ENCODE measurements around the gene PHPT1.
A peak's percentile ranks its signal among the peaks of the same experiment; 100 is the strongest.
"Not testable (repeated sequence)": the region's sequence is repeated elsewhere in the genome, so short reads cannot be mapped to it uniquely, and the experiment has no call there.

Gene PHPT1

DNA sequence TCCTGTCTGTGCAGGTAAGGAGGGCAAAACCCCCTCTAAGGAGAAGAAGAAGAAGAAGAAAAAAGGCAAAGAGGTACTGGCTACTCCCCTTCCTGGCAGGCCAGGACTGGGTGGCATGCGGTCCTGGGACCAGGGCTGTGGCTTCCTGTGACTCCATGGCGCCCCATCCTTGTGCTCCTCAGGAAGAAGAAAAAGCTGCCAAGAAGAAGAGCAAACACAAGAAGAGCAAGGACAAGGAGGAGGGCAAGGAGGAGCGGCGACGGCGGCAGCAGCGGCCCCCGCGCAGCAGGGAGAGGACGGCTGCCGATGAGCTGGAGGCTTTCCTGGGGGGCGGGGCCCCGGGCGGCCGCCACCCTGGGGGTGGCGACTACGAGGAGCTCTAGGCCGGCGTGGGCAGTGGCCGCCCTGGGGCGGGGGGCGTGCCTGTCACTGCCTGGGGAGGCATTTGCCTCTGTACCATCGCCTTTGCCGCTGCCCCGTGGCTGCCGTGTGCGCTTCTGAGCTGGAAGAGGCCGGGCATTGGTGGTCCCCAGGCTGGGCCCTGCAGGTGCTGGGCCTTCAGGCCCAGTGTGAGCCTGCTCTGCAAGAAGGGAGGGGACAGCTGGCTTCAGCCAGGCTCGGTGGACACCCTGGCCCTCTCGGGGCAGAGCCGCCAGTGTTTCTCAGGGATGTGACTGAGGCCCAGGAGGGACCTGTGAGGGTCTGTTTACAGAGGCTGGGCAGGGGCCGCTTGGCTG, 8.9 kb upstream of the PHPT1 start:
- Mint-ChIP-seq H3K27me3 (no peaks in the 10 kb centered on the region), H3K27ac (peak overlapping the region; percentile 54), H3K36me3 (peaks cover 3% of the 10 kb centered on the region), H3K9me3 (ENCODE audit: low read depth) (no peaks in the 10 kb centered on the region), H3K4me3 (no peak overlapping the region), H3K4me1 (ENCODE audit: low read depth) (peaks cover 12% of the 10 kb centered on the region)

DNA sequence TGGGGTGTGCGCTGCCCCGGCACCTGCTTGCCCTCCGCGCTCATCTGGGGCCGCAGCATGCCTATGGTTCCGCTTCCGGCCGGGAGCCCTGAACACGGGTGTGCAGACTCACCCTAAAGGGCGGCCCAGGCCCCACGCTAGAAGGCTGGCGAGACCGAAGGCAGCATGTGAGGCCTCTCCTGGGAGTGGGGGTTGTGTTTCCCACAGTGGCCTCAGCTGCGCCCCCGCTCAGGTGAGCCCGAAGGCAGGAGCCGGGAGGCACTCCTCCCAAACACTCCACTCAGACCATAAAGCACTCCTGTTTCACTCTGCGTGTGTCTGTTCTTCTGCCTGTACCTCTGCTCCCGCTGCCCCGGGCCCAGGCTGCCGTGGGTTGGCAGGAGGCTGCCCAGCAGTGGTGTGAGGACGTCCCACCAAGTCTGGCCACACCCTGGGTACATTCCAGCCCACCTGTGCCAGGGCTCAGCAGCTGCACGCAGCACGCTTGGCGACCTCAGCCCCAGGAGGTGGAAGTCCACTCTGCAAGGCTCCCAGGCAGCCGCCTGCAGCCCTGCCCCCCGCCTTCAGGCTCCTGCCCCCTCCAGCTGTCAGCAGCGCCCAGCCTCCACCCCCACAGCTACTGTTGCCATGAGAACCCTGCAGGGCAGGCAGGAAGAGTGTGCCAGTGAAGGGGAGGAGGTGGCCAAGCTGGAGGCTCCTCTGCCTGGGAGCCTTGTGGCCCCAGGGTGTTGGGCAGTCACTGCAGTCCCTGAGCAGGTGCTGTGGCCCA, 8.1 kb upstream of the PHPT1 start:
- Mint-ChIP-seq H3K36me3 (peaks cover 3% of the 10 kb centered on the region), H3K9me3 (ENCODE audit: low read depth) (no peaks in the 10 kb centered on the region), H3K4me3 (no peak overlapping the region), H3K27me3 (no peaks in the 10 kb centered on the region), H3K27ac (no peak overlapping the region), H3K4me1 (ENCODE audit: low read depth) (peaks cover 12% of the 10 kb centered on the region)

DNA sequence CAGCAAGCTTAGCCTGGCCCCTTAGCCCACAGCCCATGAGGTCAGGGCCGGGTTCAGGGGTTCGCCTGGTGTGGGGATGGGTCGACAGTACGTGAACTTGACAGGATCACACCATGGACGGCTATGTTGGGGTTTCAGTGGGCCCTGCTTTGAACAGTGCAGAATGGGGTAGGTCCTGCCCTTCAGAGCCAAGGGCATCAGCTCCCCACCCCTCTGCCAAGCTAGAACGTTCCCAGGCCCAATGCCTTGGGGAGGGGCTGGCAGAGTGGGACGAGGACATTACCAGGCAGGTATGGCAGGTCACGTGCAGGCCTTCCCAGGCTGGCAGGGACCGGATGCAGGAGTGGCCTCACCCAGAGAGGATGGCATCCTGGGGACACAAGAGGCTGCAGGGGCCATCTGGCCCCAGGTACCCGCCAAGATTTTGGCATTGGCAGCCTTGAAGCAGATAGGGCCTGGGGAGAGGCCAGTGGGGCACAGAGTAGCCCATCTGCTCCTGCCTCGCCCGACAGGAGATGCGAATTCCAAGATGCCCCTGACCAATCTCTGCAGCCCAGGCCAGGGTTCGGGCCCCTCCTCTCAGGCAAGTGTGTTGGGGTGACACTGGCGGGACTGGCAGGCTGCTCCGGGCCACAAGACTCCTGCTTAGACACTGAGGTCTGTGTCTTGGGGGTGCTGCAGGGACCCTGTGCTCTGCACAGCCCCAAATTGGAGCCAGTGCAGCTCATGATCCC, 7.4 kb upstream of the PHPT1 start:
- not testable (repeated sequence) for H3K36me3 Mint-ChIP-seq; H3K9me3 Mint-ChIP-seq (ENCODE audit: low read depth); H3K27me3 Mint-ChIP-seq; H3K27ac Mint-ChIP-seq
- H3K4me3 Mint-ChIP-seq = peak overlapping the region; percentile 75
- peaks cover 14% of the 10 kb centered on the region for H3K4me1 Mint-ChIP-seq (ENCODE audit: low read depth)

DNA sequence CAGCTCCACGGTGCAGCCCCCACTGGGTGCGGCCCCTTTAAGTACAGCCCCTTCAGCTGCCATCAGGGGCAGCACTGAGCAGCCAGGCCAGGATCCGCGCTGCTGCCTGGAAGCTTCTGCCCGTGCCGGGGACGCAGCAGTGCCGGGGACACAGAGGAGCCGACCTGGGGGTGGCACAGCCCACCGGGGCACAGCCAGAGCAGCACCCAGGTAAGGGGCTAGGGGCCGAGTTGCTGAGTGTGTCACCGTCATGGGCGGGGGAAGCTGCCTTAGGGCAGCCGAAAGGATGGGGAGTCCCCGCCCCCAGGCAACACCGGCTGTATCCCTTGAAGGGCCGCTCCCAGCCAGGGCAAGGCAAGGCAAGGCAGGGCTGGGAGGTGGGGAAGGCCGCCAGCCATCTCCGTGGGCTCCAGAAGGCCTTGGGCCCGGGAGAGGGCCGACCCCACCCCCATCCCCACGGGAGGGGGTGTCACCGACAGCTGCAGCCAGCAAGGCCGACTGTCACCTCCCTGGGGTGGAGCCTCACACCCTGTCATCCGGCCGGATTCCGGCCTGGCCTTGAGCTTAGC, 6.7 kb upstream of the PHPT1 start, which contains the start of gene AJM1:
AJM1 (plus strand) TSS at position 99 of the 569 bp plus-strand sequence. CDS start 1,937 bp downstream, outside the sequence.
- not testable (repeated sequence) for H3K27ac Mint-ChIP-seq; H3K36me3 Mint-ChIP-seq; H3K9me3 Mint-ChIP-seq (ENCODE audit: low read depth); H3K27me3 Mint-ChIP-seq
- H3K4me3 Mint-ChIP-seq = peak within 1 kb of the TSS; percentile 75
- peaks cover 14% of the 10 kb centered on the region for H3K4me1 Mint-ChIP-seq (ENCODE audit: low read depth)

DNA sequence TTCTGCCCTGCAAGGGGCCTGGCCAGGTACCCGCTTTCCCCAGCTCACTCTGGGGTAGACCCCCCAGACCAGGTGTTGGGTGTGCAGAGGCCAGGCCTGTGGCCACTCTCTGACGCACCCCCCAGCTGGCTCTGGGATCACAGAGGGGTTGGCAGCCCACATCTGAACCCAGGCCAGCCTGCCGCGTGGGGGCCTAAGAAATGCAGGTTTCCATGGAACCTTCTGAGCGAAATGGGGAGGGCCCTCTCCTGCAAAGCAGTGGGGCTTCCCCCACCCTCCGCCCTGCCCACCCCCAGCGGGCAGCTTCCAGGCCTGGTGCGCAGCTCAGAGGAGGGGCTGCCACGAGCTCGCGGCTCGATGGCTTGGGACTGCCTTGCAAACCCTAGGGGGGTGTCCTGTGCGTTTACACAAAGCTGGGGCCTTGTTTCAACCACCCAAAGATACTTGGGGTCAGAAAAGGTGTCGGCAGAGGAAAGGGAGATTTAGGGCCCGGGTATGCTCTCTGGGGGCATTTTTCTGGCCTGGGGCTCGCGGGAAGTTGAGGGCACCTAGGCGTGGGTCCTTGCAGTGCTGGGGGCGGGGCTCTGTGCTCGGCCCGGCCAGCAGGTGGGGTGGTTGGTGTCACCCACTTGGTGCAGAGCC, 5.9 kb upstream of the PHPT1 start:
- not testable (repeated sequence) for H3K9me3 Mint-ChIP-seq (ENCODE audit: low read depth); H3K36me3 Mint-ChIP-seq

DNA sequence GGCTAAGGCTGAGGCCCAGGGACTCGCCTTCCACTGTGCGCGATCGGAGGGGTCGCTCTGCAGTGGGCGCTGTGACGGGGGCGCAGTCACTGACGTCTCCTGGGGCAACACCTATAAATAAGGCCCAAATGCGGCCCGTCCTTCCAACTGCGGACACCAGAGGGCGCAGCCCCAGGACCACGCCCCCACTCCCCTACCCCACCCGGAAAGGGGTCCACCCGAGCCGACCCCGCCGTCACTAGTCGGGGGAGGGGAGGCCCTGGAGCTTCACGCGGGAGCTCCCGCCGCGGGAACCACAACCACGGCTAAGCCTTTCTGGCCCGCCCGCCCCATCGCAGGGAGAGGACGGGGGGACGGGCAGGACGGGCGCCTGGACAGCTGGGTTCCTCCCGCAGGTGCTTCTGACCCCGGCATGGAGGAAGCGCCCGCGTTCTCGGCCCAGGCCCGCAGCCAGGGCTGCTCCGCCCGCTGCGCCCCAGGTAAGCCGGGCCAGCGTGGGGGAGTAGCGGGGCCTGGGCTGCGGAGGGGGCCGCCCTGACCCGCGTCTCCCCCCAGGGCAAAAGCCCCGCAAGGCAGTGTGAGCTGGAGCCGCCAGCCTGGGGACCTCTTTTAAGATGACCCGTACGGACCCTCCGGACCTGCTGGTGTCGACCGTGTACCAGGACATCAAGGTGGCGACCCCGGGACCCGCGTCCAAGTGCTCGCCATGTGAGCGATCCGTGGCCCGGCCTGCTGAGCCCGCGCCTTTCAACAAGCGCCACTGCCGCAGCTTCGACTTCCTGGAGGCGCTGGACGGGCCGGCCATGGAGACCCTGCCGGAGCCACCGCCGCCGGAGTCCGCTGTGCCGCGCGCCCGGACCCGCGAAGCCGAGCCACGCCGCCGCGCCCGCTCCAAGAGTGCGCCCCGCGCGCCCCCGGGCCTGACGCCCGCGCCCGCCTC, 5.1 kb upstream of the PHPT1 start:
- not testable (repeated sequence) for H3K27me3 Mint-ChIP-seq; H3K9me3 Mint-ChIP-seq (ENCODE audit: low read depth); H3K27ac Mint-ChIP-seq; H3K36me3 Mint-ChIP-seq
- Mint-ChIP-seq H3K4me3 (peak overlapping the region; percentile 49), H3K4me1 (ENCODE audit: low read depth) (peaks cover 14% of the 10 kb centered on the region)

More for the DNA sequence above, 5.9 kb upstream of the PHPT1 start:
- H3K27ac Mint-ChIP-seq, H3K27me3 Mint-ChIP-seq: not testable (repeated sequence)
- H3K4me1 Mint-ChIP-seq (ENCODE audit: low read depth) = peaks cover 14% of the 10 kb centered on the region
- peak overlapping the region; percentile 49 for H3K4me3 Mint-ChIP-seq

DNA sequence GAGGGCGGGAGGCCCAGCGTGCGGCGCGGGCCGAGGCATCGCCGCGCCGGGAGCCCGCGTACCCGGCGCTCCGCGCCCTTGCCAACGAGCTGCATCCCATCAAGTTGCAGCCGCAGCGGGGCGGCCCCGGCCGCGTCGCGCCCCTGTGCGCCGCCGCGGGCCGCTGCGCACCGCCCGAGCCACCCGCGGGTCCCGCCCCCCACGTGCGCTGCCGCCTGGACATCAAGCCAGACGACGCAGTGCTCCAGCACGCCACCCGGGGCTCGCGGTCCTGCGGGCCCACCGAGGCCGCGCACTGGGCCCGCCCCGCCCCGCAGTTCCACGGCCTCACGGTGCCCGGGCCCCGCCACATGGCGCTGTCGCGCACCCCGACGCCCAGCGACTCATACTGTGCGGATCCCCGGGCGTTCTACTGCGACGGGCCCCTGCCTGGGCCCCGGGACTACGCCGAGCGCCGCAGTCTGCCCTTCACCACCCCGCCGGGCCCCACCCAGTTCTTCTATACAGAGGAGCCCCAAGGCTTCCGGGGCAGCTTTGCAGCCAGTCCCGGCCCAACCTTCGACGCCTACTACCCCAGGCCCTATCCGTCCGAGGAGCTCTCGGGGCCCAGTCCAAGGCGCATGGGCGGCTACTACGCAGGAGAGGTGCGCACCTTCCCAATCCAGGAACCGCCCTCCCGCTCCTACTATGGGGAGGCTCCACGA, 4.3 kb upstream of the PHPT1 start:
- Mint-ChIP-seq H3K27ac (no peak overlapping the region), H3K9me3 (ENCODE audit: low read depth) (no peaks in the 10 kb centered on the region), H3K4me1 (ENCODE audit: low read depth) (peaks cover 14% of the 10 kb centered on the region), H3K4me3 (no peak overlapping the region), H3K27me3 (peaks cover 3% of the 10 kb centered on the region), H3K36me3 (peaks cover 3% of the 10 kb centered on the region)

DNA sequence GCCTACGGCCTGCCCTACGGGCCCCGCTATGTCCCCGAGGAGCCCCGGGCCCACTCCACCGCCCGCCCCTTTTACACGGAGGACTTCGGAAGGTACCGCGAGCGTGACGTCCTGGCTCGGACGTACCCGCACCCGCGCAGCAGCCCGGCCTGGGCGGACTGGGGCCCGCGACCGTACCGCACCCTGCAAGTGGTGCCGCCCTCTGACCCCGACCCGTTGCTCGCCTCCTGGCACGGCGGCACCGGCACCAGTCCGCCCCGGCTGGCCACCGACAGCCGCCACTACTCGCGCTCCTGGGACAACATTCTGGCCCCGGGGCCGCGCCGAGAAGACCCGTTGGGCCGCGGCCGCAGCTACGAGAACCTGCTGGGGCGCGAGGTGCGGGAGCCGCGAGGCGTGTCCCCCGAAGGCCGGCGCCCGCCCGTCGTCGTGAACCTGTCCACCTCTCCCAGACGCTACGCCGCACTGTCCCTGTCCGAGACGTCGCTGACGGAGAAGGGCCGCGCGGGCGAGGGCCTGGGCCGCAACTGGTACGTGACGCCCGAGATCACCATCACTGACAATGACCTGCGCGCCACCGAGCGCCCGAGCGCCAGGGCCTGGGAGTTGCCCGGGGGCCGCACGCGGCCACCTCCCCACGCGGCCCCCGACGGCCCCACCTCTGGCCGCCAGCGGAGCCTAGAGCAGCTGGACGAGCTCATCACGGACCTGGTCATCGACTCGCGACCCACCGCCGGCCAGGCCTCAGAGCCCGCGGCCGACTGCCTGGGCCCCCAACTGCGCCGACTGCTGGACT, 3.5 kb upstream of the PHPT1 start:
- peaks cover 3% of the 10 kb centered on the region for H3K27me3 Mint-ChIP-seq
- H3K4me3 Mint-ChIP-seq = no peak overlapping the region
- H3K27ac Mint-ChIP-seq = no peak overlapping the region
- H3K36me3 Mint-ChIP-seq = no peaks in the 10 kb centered on the region
- H3K4me1 Mint-ChIP-seq (ENCODE audit: low read depth) = peaks cover 13% of the 10 kb centered on the region
- H3K9me3 Mint-ChIP-seq (ENCODE audit: low read depth) = no peaks in the 10 kb centered on the region

DNA sequence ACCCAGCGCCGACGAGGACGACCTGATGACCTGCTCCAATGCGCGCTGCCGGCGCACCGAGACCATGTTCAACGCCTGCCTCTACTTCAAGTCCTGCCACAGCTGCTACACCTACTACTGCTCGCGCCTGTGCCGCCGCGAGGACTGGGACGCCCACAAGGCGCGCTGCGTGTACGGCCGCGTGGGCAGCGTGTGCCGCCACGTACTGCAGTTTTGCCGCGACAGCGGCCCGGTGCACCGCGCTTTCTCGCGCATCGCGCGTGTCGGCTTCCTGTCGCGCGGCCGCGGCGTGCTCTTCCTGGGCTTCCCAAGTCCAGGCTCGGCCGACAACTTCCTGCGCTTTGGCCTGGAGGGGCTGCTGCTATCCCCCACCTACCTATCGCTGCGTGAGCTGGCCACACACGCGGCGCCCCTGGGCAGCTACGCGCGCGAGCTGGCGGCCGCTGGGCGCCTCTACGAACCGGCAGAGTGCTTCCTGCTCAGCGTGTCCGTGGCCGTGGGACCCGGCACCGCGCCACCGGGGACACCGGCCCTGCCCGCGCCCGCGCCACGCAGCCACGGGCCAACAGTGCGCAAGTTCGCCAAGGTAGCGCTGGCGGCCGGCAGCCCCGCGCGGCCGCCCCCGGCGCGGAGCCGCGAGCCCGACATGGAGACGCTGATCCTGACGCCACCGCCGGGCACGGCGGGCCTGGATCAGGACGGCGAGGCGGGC, 2.7 kb upstream of the PHPT1 start:
- no peaks in the 10 kb centered on the region for H3K36me3 Mint-ChIP-seq
- peaks cover 3% of the 10 kb centered on the region for H3K27me3 Mint-ChIP-seq
- no peaks in the 10 kb centered on the region for H3K9me3 Mint-ChIP-seq (ENCODE audit: low read depth)
- H3K4me3 Mint-ChIP-seq = peak overlapping the region; percentile 51
- H3K4me1 Mint-ChIP-seq (ENCODE audit: low read depth) = peaks cover 13% of the 10 kb centered on the region
- no peak overlapping the region for H3K27ac Mint-ChIP-seq

DNA sequence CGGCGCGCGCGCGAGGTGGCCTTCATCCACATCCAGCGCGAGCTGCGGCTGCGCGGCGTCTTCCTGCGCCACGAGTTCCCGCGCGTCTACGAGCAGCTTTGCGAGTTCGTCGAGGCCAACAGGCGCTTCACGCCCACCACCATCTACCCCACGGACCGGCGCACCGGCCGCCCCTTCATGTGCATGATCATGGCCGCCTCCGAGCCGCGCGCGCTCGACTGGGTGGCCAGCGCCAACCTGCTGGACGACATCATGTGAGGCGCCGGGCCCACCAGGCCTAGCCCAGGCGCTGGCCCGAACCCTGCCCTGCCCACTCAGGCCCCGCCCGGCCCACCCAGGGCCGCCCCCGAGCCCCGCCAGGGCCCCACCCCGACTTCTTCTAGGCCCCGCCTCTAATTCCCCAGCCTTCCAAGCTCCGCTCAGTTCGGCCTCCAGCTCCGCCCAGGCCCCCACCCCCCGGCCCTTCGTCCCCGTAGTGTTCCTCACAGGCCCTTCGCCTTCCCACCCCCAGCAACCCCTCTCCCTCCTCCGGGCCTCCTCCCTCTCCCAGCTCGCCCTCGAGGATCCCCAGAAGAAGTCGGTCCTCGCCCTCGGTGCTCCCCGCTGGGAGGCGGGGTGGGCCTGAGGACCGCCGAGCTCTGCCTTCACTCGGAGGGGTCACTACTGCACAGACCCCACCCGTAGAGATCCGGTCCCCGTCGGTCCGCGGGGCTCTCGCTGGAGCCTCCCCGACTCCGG, 2.0 kb upstream of the PHPT1 start:
- H3K27ac Mint-ChIP-seq = no peak overlapping the region
- H3K27me3 Mint-ChIP-seq = peaks cover 3% of the 10 kb centered on the region
- H3K9me3 Mint-ChIP-seq (ENCODE audit: low read depth) = no peaks in the 10 kb centered on the region
- H3K4me3 Mint-ChIP-seq = peak overlapping the region; percentile 77
- H3K4me1 Mint-ChIP-seq (ENCODE audit: low read depth) = peaks cover 11% of the 10 kb centered on the region
- H3K36me3 Mint-ChIP-seq = no peaks in the 10 kb centered on the region

DNA sequence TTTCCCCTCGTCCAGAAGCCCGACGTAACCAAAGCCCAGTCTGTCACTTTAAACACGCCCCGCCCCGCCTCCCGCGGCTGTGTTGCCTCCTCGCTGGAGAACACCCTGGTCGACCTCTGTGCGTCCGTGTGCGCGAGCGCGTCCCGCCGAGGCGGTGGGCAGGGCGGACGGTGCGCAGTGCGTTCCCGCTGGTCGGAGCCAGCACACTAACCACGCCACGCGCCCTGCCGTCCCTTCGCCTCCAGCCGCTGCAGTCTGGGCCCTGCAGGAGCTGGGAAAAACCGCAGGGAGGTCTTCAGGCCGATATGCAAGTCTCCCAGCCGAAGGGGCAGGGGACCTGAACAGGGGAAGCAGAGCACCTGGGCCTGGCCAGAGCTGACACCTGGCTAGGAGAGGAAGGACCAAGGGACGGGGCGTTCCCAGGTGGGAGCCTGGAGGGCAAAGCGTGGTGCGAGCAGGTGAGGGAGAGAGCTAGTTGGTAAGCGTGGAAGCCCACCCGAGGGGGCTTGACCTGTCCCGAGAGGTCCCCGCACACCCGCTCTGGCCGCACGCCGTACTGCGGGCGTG, 1.3 kb upstream of the PHPT1 start:
- Mint-ChIP-seq H3K27me3 (peaks cover 3% of the 10 kb centered on the region), H3K4me1 (ENCODE audit: low read depth) (peaks cover 9% of the 10 kb centered on the region), H3K27ac (no peak overlapping the region), H3K36me3 (no peaks in the 10 kb centered on the region), H3K9me3 (ENCODE audit: low read depth) (no peaks in the 10 kb centered on the region), H3K4me3 (peak overlapping the region; percentile 77)

Measured in activated naive CD8-positive, alpha-beta T cell (primary cell).